BLaER1 (cell line): Measurements from ENCODE around the gene LSP1.
"Not testable (repeated sequence)": the region's sequence is repeated elsewhere in the genome, so short reads cannot be mapped to it uniquely, and the experiment has no call there.

Experiments used
- H3K27ac ChIP-seq: shearing (Covaris generic); formaldehyde crosslinking; 2 replicates; pipeline ENCODE4 v1.8.1; 2022
- H3K27me3 ChIP-seq: shearing (Covaris generic); formaldehyde crosslinking; 2 replicates; pipeline ENCODE4 v1.8.1; 2022
- H3K36me3 ChIP-seq: shearing (Covaris generic); formaldehyde crosslinking; 2 replicates; pipeline ENCODE4 v1.8.1; 2022
- H3K4me1 ChIP-seq: shearing (Covaris generic); formaldehyde crosslinking; 2 replicates; pipeline ENCODE4 v1.8.1; 2022
- H3K4me2 ChIP-seq: shearing (Covaris generic); formaldehyde crosslinking; 2 replicates; pipeline ENCODE4 v1.8.1; 2022
- H3K4me3 ChIP-seq: shearing (Covaris generic); formaldehyde crosslinking; 2 replicates; pipeline ENCODE4 v1.8.1; 2022
- H3K9ac ChIP-seq: shearing (Covaris generic); formaldehyde crosslinking; 2 replicates; pipeline ENCODE4 v1.8.1; 2022
- H3K9me3 ChIP-seq: shearing (Covaris generic); formaldehyde crosslinking; 2 replicates; pipeline ENCODE4 v1.8.1; 2022
- H4K20me1 ChIP-seq: shearing (Covaris generic); formaldehyde crosslinking; 2 replicates; pipeline ENCODE4 v1.8.1; 2022
- Cebpa-rat ChIP-seq: shearing (Covaris generic); IDR thresholded peaks from 2 replicates; pipeline ENCODE4 v1.8.1; 2022

Gene LSP1

GRCh38 chr11:1869427-1870325 is 16.8 kb downstream of the LSP1 start:
- Histone ChIP-seq H3K9me3 (no peaks in the 10 kb centered on the region), H3K36me3 (no peaks in the 10 kb centered on the region), H3K4me3 (0 out of 2 replicates have a peak overlapping the region, but pooled peaks have one; percentile 33), H3K27me3 (peaks cover 66% of the 10 kb centered on the region), H3K4me1 (peaks cover 81% of the 10 kb centered on the region), H3K27ac (no peak overlapping the region), H3K4me2 (peak overlapping the region; percentile 99), H4K20me1 (peaks cover 75% of the 10 kb centered on the region), H3K9ac (no peak overlapping the region)
- no peak for TF ChIP-seq Cebpa-rat

- Histone ChIP-seq H4K20me1 (peaks cover 69% of the 10 kb centered on the region), H3K4me1 (peaks cover 81% of the 10 kb centered on the region), H3K27ac (no peak overlapping the region), H3K9ac (no peak overlapping the region), H3K4me2 (peak overlapping the region; percentile 99), H3K27me3 (peaks cover 59% of the 10 kb centered on the region), H3K4me3 (no peak overlapping the region), H3K9me3 (no peaks in the 10 kb centered on the region), H3K36me3 (no peaks in the 10 kb centered on the region)
- no peak for TF ChIP-seq Cebpa-rat
These were observed 17.4 kb downstream of the LSP1 start for GRCh38 chr11:1870326-1870696.

- Histone ChIP-seq H3K4me2 (peak overlapping the region; percentile 99), H3K4me3 (no peak overlapping the region), H3K36me3 (no peaks in the 10 kb centered on the region), H3K27ac (no peak overlapping the region), H3K27me3 (peaks cover 53% of the 10 kb centered on the region), H4K20me1 (peaks cover 63% of the 10 kb centered on the region), H3K4me1 (peaks cover 85% of the 10 kb centered on the region), H3K9me3 (no peaks in the 10 kb centered on the region), H3K9ac (no peak overlapping the region)
- no peak for TF ChIP-seq Cebpa-rat
These were observed 18.0 kb downstream of the LSP1 start for GRCh38 chr11:1870721-1871466.

GRCh38 chr11:1871531-1871930 is 18.6 kb downstream of the LSP1 start:
- no peak overlapping the region for H3K9ac ChIP-seq
- H3K27ac ChIP-seq, result no peak overlapping the region
- peaks cover 47% of the 10 kb centered on the region for H3K27me3 ChIP-seq
- peaks cover 63% of the 10 kb centered on the region for H4K20me1 ChIP-seq
- H3K4me1 ChIP-seq, result peaks cover 92% of the 10 kb centered on the region
- H3K36me3 ChIP-seq, result no peaks in the 10 kb centered on the region
- H3K9me3 ChIP-seq, result no peaks in the 10 kb centered on the region
- H3K4me3 ChIP-seq, result no peak overlapping the region
- TF ChIP-seq Cebpa-rat, result no peak
- peak overlapping the region; percentile 99 for H3K4me2 ChIP-seq

GRCh38 chr11:1872267-1872985 is 19.5 kb downstream of the LSP1 start:
- no peak overlapping the region for H3K9ac ChIP-seq
- H3K4me2 ChIP-seq, result peak overlapping the region; percentile 68
- TF ChIP-seq Cebpa-rat, result no peak

GRCh38 chr11:1873048-1873812 is 20.3 kb downstream of the LSP1 start:
- Histone ChIP-seq H3K4me3 (no peak overlapping the region), H3K9me3 (no peaks in the 10 kb centered on the region), H4K20me1 (peaks cover 52% of the 10 kb centered on the region), H3K27me3 (peaks cover 33% of the 10 kb centered on the region), H3K27ac (no peak overlapping the region), H3K4me2 (peak overlapping the region; percentile 68), H3K36me3 (no peaks in the 10 kb centered on the region), H3K9ac (no peak overlapping the region), H3K4me1 (peaks cover 93% of the 10 kb centered on the region)
- no peak for TF ChIP-seq Cebpa-rat

More at GRCh38 chr11:1872267-1872985, 19.5 kb downstream of the LSP1 start:
- H3K27ac ChIP-seq, result no peak overlapping the region
- peaks cover 39% of the 10 kb centered on the region for H3K27me3 ChIP-seq
- no peaks in the 10 kb centered on the region for H3K36me3 ChIP-seq
- peaks cover 57% of the 10 kb centered on the region for H4K20me1 ChIP-seq
- no peaks in the 10 kb centered on the region for H3K9me3 ChIP-seq
- H3K4me1 ChIP-seq, result peaks cover 92% of the 10 kb centered on the region
- H3K4me3 ChIP-seq, result no peak overlapping the region

GRCh38 chr11:1873813-1874150 is 20.9 kb downstream of the LSP1 start:
- H3K9me3 ChIP-seq, H3K36me3 ChIP-seq, H3K27ac ChIP-seq, H3K9ac ChIP-seq, H3K4me3 ChIP-seq: not testable (repeated sequence)
- H3K4me2 ChIP-seq, result peak overlapping the region; percentile 68
- H4K20me1 ChIP-seq, result peaks cover 47% of the 10 kb centered on the region
- H3K4me1 ChIP-seq, result peaks cover 92% of the 10 kb centered on the region
- peaks cover 30% of the 10 kb centered on the region for H3K27me3 ChIP-seq

GRCh38 chr11:1874441-1875092 is 21.7 kb downstream of the LSP1 start:
- not testable (repeated sequence) for H3K27ac ChIP-seq
- H4K20me1 ChIP-seq, result peaks cover 39% of the 10 kb centered on the region
- peak overlapping the region; percentile 71; the same call in 1 of the 2 replicates for H3K4me2 ChIP-seq

More at GRCh38 chr11:1874441-1875092, 21.7 kb downstream of the LSP1 start:
- not testable (repeated sequence) for H3K36me3 ChIP-seq, H3K9ac ChIP-seq, H3K9me3 ChIP-seq, H3K4me3 ChIP-seq
- peaks cover 90% of the 10 kb centered on the region for H3K4me1 ChIP-seq
- peaks cover 23% of the 10 kb centered on the region for H3K27me3 ChIP-seq
